Panc1 (cell line): ENCODE results near the gene GNAO1.

ENCODE experiments used
- CTCF ChIP-seq: fragments of 450-650 bp; IDR thresholded peaks from 2 replicates; pipeline ENCODE4 v1.5.1; 2017; ENCODE audit warnings: mild to moderate bottlenecking
- POLR2AphosphoS5 ChIP-seq: IDR thresholded peaks from 2 replicates; pipeline ENCODE4 v1.6.1; 2012; ENCODE audit warnings: mild to moderate bottlenecking, low read depth, low read length, moderate library complexity
- REST ChIP-seq, 2 experiments: IDR thresholded peaks; 2 replicates each; pipeline ENCODE4 v1.6.1; 2011 to 2012; ENCODE audit warnings: low read depth in 2 of 2, control low read depth in 1 of 2, low read length in 1 of 2, mild to moderate bottlenecking in 1 of 2, moderate library complexity in 1 of 2; ENCODE audit not compliant: insufficient read depth in 1 of 2
- SIN3A ChIP-seq: IDR thresholded peaks from 2 replicates; pipeline ENCODE4 v1.6.1; 2012; ENCODE audit warnings: low read depth, mild to moderate bottlenecking, low read length, moderate library complexity, borderline replicate concordance; ENCODE audit not compliant: insufficient read depth
- TCF7L2 ChIP-seq: IDR thresholded peaks from 2 replicates; pipeline ENCODE4 v1.6.1; 2011; ENCODE audit warnings: mild to moderate bottlenecking, low read depth, low read length, inconsistent platforms

GRCh38 chr16:56321571-56321970 is 130.3 kb downstream of the GNAO1 start:
- TF ChIP-seq CTCF (no peak), TCF7L2 (no peak), POLR2AphosphoS5 (no peak), SIN3A (no peak), REST (IDR thresholded peaks at IDR 0.05; ENCODE audit: insufficient read depth in 1 of 2, low read depth in 2 of 2, low read length in 1 of 2) (no peak)
